Natural killer cell (primary cell): ENCODE data around the gene TRA2B. TPM values are rescaled to one million over a fixed set of nuclear protein-coding genes. Genes with fewer than 3 reads are reported as not detected.
A peak's percentile ranks its signal among the peaks of the same experiment; 100 is the strongest.

Experiments
- ATAC-seq, 3 donors: fragments of 150-1000 bp in 2 of 3; fragments of 200-7000 bp in 1 of 3; cut with Tn5 transposase; 1 replicate in 1 of 3; 2 replicates in 2 of 3; pipeline ENCODE4 v1.10.0; 2021; ENCODE audit warnings: mild to moderate bottlenecking in 2 of 3, moderate library complexity in 2 of 3
- DNase-seq, 2 donors: peaks; one replicate each; pipeline versions ENCODE4 v3.0.0 to v3.0.0-alpha.2; 2013 to 2021; ENCODE audit warnings: mixed read lengths in 1 of 2
- H3K27ac ChIP-seq: one replicate; pipeline ENCODE4 v1.5.1; 2013; ENCODE audit warnings: mild to moderate bottlenecking, low read length
- H3K27me3 ChIP-seq: one replicate; pipeline ENCODE4 v1.6.1; 2013; ENCODE audit warnings: low read length; ENCODE audit not compliant: control insufficient read depth, insufficient read depth
- H3K36me3 ChIP-seq: one replicate; pipeline ENCODE4 v1.6.1; 2013; ENCODE audit warnings: low read length; ENCODE audit not compliant: control insufficient read depth, insufficient read depth
- H3K4me1 ChIP-seq: one replicate; pipeline ENCODE4 v1.6.1; 2013; ENCODE audit warnings: low read length; ENCODE audit not compliant: control insufficient read depth, insufficient read depth
- H3K4me3 ChIP-seq: one replicate; pipeline ENCODE4 v1.5.1; 2013; ENCODE audit warnings: low read length
- H3K9me3 ChIP-seq: one replicate; pipeline ENCODE4 v1.6.1; 2013; ENCODE audit warnings: low read length; ENCODE audit not compliant: control insufficient read depth, insufficient read depth
- H3K27ac Mint-ChIP-seq, 2 donors: one replicate each; pipeline ENCODE4 v1.8.0; 2022; ENCODE audit warnings: mild to moderate bottlenecking in 2 of 2, mixed read lengths in 2 of 2, moderate library complexity in 1 of 2
- H3K27me3 Mint-ChIP-seq, 2 donors: one replicate each; pipeline ENCODE4 v1.8.0; 2022; ENCODE audit warnings: low read depth in 2 of 2, mixed read lengths in 2 of 2
- H3K36me3 Mint-ChIP-seq: one replicate; pipeline ENCODE4 v1.8.0; 2022; ENCODE audit warnings: mixed read lengths
- H3K4me1 Mint-ChIP-seq, 2 donors: one replicate each; pipeline ENCODE4 v1.8.0; 2022; ENCODE audit warnings: mixed read lengths in 2 of 2
- H3K4me3 Mint-ChIP-seq: one replicate; pipeline ENCODE4 v1.8.0; 2022; ENCODE audit warnings: mild to moderate bottlenecking, moderate library complexity, mixed read lengths
- H3K9me3 Mint-ChIP-seq, 2 donors: one replicate each; pipeline ENCODE4 v1.8.0; 2022; ENCODE audit warnings: mixed read lengths in 2 of 2
- CTCF ChIP-seq: fragments of 200-600 bp; IDR thresholded peaks from one replicate; pipeline ENCODE4 v1.8.0; 2022; ENCODE audit warnings: antibody characterized with exemption
- WGBS: methylation state at CpG from one replicate; pipeline ENCODE4 v1.1.7; 2013; ENCODE audit warnings: missing lambda C conversion rate; ENCODE audit not compliant: insufficient coverage; 5-methylcytosine and 5-hydroxymethylcytosine counted together
- intact Hi-C: fragments of 100-400 bp; cut with micrococcal nuclease; formaldehyde crosslinking; loops from one replicate; pipeline ENCODE4 v1.14.2; 2022
- total RNA-seq, 4 donors: library from RNA; stranded (reverse); fragments of 120-200 nt in 1 of 4; gene quantifications; one replicate each; pipeline versions ENCODE4 v1.2.3 to v1.2.4, GENCODE V29; 2013 to 2022

TRA2B gene
- total RNA-seq, 3 donors from 2014 or later (not counting 1 experiment from before 2014, with no cell fraction given): 565 to 669 (median 596) TPM

- intact Hi-C loops: loop anchor here (10.0 kb wide), 1 partner anchor 845 kb away; no protein-coding TSS in a partner anchor
- H3K9me3 ChIP-seq: no peaks in the 10 kb centered on the region
- H3K4me1 ChIP-seq: peaks cover 7% of the 10 kb centered on the region
- H3K4me3 ChIP-seq: no peak overlapping the region
- TF ChIP-seq CTCF: no peak
- Mint-ChIP-seq H3K9me3 (no peaks in the 10 kb centered on the region), H3K4me3 (no peak overlapping the region), H3K4me1 (peaks cover 5 to 11% of the 10 kb centered on the region in 2 donors), H3K27ac (no peak overlapping the region), H3K36me3 (no peaks in the 10 kb centered on the region), H3K27me3 (peaks cover 8 to 9% of the 10 kb centered on the region in 2 donors)
- ATAC-seq (no peak), DNase-seq (no peak)
- WGBS: 96% methylated on average over 7 of the region's 8 CpGs
- no peaks in the 10 kb centered on the region for H3K36me3 ChIP-seq
- H3K27me3 ChIP-seq: peaks cover 8% of the 10 kb centered on the region
- no peak overlapping the region for H3K27ac ChIP-seq
Observed at GRCh38 chr3:185979721-185980121, 41.9 kb upstream of the TRA2B start.

GRCh38 chr3:185978516-185978915 lies 40.7 kb upstream of the TRA2B start:
- H3K27ac Mint-ChIP-seq: no peak overlapping the region
- intact Hi-C loops: no loop called here
- DNase-seq: no peak

GRCh38 chr3:185977679-185978040 lies 39.8 kb upstream of the TRA2B start:
- Mint-ChIP-seq H3K4me3 (no peak overlapping the region), H3K36me3 (no peaks in the 10 kb centered on the region), H3K27ac (no peak overlapping the region), H3K27me3 (peaks cover 0 to 6% of the 10 kb centered on the region in 2 donors), H3K4me1 (peaks cover 0 to 5% of the 10 kb centered on the region in 2 donors), H3K9me3 (no peaks in the 10 kb centered on the region)
- Histone ChIP-seq H3K36me3 (no peaks in the 10 kb centered on the region), H3K27ac (no peak overlapping the region), H3K9me3 (no peaks in the 10 kb centered on the region), H3K27me3 (no peaks in the 10 kb centered on the region), H3K4me1 (no peaks in the 10 kb centered on the region), H3K4me3 (no peak overlapping the region)
- ATAC-seq (no peak), DNase-seq (no peak)
- 26% methylated on average over 2 of the region's 3 CpGs for WGBS
- peak; percentile 57 for TF ChIP-seq CTCF
- intact Hi-C loops: loop anchor here (2.0 kb wide), 1 partner anchor 639 kb away; no protein-coding TSS in a partner anchor

More at GRCh38 chr3:185978516-185978915, 40.7 kb upstream of the TRA2B start:
- peaks cover 2% of the 10 kb centered on the region for H3K4me1 ChIP-seq
- peaks cover 5 to 8% of the 10 kb centered on the region in 2 donors for H3K27me3 Mint-ChIP-seq
- no peak overlapping the region for H3K27ac ChIP-seq
- no peaks in the 10 kb centered on the region for H3K36me3 ChIP-seq
- H3K9me3 Mint-ChIP-seq: no peaks in the 10 kb centered on the region
- no peaks in the 10 kb centered on the region for H3K36me3 Mint-ChIP-seq
- peaks cover 2% of the 10 kb centered on the region for H3K27me3 ChIP-seq
- TF ChIP-seq CTCF: no peak
- peaks cover 3 to 8% of the 10 kb centered on the region in 2 donors for H3K4me1 Mint-ChIP-seq
- no peak for ATAC-seq
- H3K9me3 ChIP-seq: no peaks in the 10 kb centered on the region
- no peak overlapping the region for H3K4me3 ChIP-seq
- no peak overlapping the region for H3K4me3 Mint-ChIP-seq
- 74% methylated on average over 5 of the region's 5 CpGs for WGBS
